ENCODE results near the gene PAX7. TPM values are rescaled to one million over a fixed set of nuclear protein-coding genes. Genes with fewer than 3 reads are reported as not detected.

The PAX7 gene
- total RNA-seq, 2 donors from 2014 or later, result not detected

DNA sequence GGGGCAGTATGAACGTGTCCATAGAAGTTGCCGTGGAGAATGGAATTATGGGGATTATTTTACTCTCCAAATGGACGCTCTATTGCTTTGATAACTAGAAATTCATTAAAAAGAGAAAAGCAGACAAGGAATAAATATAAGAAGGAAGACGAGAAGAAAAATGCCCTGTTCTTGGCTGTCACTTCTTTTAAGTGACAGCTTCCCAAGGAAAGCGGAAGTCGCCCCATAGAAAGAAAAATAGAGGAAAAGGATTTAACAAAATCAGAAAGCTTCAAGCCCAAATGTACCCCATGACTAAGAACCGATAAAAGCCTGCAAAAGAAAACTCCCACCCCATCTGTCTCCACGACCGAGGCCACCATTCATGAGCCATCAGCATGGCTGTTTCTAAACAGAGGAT is 143.1 kb downstream of the PAX7 start:
- WGBS, 2 donors, result 67 to 70% methylated on average over 9 of the region's 9 CpGs
- H3K9me3 ChIP-seq, result no peaks in the 10 kb centered on the region
- intact Hi-C loops (cut with DNase I), result no loop called here
- H3K27me3 ChIP-seq, result no peaks in the 10 kb centered on the region
- no peak overlapping the region for H3K27ac ChIP-seq
- H3K4me1 ChIP-seq, result no peaks in the 10 kb centered on the region
- H3K4me3 ChIP-seq, result no peak overlapping the region
- DNase-seq (no peak), ATAC-seq (no peak)
- no peaks in the 10 kb centered on the region for H3K36me3 ChIP-seq (replicated peaks in 1 of 2; ENCODE audit: insufficient read depth in 1 of 2, low read depth in 2 of 2)
- TF ChIP-seq CTCF (IDR thresholded peaks at IDR 0.05) (no peak), POLR2A (IDR thresholded peaks at IDR 0.05) (no peak)

DNA sequence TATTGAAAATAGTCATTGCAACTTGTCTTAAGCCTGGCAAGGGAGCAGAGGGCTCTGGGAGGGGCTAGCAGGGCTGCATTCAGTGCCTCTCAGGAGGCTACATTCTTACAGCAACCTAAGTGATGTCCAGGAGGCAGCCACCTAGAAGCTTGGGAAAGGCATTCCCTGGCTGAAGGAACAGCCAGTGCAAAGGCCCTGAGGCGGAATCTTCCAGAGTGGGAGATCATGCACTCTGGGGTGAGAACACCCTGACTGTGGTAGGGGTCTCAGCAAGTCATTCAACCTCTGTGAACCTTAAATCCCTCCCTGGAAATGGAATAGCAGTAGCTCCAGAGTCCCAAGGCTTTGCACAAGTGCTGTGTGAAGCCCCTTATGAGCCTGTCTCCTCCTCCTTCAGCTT is 144.7 kb downstream of the PAX7 start:
- Histone ChIP-seq H3K4me1 (no peaks in the 10 kb centered on the region), H3K27me3 (no peaks in the 10 kb centered on the region), H3K36me3 (replicated peaks in 1 of 2; ENCODE audit: insufficient read depth in 1 of 2, low read depth in 2 of 2) (no peaks in the 10 kb centered on the region), H3K9me3 (no peaks in the 10 kb centered on the region), H3K27ac (no peak overlapping the region), H3K4me3 (no peak overlapping the region)
- no peak for DNase-seq
- no peak for TF ChIP-seq CTCF (IDR thresholded peaks at IDR 0.05)
- no peak for TF ChIP-seq POLR2A (IDR thresholded peaks at IDR 0.05)
- WGBS, 2 donors, result 92% methylated on average over 1 of the region's 1 CpG; no CpG with 5 or more reads in 1 of the 2 donors
- ATAC-seq, result no peak
- intact Hi-C loops (cut with DNase I), result no loop called here

DNA sequence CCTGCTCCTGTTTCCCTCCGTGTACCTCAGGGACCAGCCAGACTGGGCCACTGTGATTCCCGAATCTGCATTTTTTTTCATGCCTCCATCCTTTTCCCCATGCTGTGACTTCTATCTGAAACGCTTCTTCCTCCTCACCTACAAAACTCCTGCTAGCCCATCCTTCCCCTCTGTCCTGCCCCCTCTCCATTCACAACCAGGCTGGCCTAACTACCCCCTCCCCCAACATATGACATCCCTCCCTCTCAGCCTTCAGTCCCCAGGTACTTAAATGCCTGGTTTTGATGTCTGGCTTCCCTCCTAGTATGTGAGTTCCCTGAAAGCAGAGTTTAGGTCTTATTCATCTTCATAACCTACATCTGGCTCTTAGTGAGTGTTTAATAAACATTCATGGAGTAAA is 146.1 kb downstream of the PAX7 start:
- no peaks in the 10 kb centered on the region for H3K27me3 ChIP-seq
- no peak overlapping the region for H3K27ac ChIP-seq
- H3K36me3 ChIP-seq (replicated peaks in 1 of 2; ENCODE audit: insufficient read depth in 1 of 2, low read depth in 2 of 2), result no peaks in the 10 kb centered on the region
- 45 to 64% methylated on average over 3 of the region's 3 CpGs for WGBS, 2 donors
- no peak for ATAC-seq
- H3K4me3 ChIP-seq, result no peak overlapping the region
- TF ChIP-seq CTCF (IDR thresholded peaks at IDR 0.05) (no peak), POLR2A (IDR thresholded peaks at IDR 0.05) (no peak)
- no peaks in the 10 kb centered on the region for H3K4me1 ChIP-seq
- DNase-seq, result no peak
- H3K9me3 ChIP-seq, result no peaks in the 10 kb centered on the region
- intact Hi-C loops (cut with DNase I), result no loop called here

GRCh38 chr1:18778437-18778836 is 147.8 kb downstream of the PAX7 start:
- Histone ChIP-seq H3K9me3 (no peaks in the 10 kb centered on the region), H3K27me3 (no peaks in the 10 kb centered on the region), H3K4me3 (no peak overlapping the region), H3K36me3 (replicated peaks in 1 of 2; ENCODE audit: insufficient read depth in 1 of 2, low read depth in 2 of 2) (no peaks in the 10 kb centered on the region), H3K27ac (no peak overlapping the region), H3K4me1 (no peaks in the 10 kb centered on the region)
- 37% methylated on average over 6 of the region's 6 CpGs for WGBS, 2 donors
- DNase-seq (no peak), ATAC-seq (no peak)
- intact Hi-C loops (cut with DNase I), result no loop called here
- TF ChIP-seq POLR2A (IDR thresholded peaks at IDR 0.05), result no peak
- no peak for TF ChIP-seq CTCF (IDR thresholded peaks at IDR 0.05)

GRCh38 chr1:18781031-18781430 is 150.4 kb downstream of the PAX7 start:
- H3K27ac ChIP-seq, result no peak overlapping the region
- intact Hi-C loops (cut with DNase I), result no loop called here
- no peak for TF ChIP-seq POLR2A (IDR thresholded peaks at IDR 0.05)
- no peak for TF ChIP-seq CTCF (IDR thresholded peaks at IDR 0.05)
- no peaks in the 10 kb centered on the region for H3K9me3 ChIP-seq
- peaks cover 0 to 5% of the 10 kb centered on the region in 2 donors for H3K27me3 ChIP-seq
- DNase-seq, result no peak
- ATAC-seq, result no peak
- H3K4me3 ChIP-seq, result no peak overlapping the region
- H3K4me1 ChIP-seq, result no peaks in the 10 kb centered on the region
- H3K36me3 ChIP-seq (replicated peaks in 1 of 2; ENCODE audit: insufficient read depth in 1 of 2, low read depth in 2 of 2), result no peaks in the 10 kb centered on the region

Measured in body of pancreas (tissue), 4 donors.